Body of pancreas (tissue), 4 donors: ENCODE data around the gene LDLRAD2.

Source experiments
- POLR2A ChIP-seq, 3 donors: fragments of 450-650 bp; IDR thresholded peaks; one replicate each; pipeline ENCODE4 v1.6.1; 2016; ENCODE audit warnings: antibody characterized with exemption in 3 of 3, mild to moderate bottlenecking in 2 of 3
- TF ChIP-seq, protein P1 (sequence below), 7 experiments: fragments of 450-650 bp in 4 of 7; fragments of 200-600 bp in 3 of 7; sonication (generic) in 3 of 7; IDR thresholded peaks; one replicate each; pipeline ENCODE4 v1.5.1; 2016 to 2019; ENCODE audit warnings: antibody characterized with exemption in 7 of 7

- TF ChIP-seq, protein P1, sequence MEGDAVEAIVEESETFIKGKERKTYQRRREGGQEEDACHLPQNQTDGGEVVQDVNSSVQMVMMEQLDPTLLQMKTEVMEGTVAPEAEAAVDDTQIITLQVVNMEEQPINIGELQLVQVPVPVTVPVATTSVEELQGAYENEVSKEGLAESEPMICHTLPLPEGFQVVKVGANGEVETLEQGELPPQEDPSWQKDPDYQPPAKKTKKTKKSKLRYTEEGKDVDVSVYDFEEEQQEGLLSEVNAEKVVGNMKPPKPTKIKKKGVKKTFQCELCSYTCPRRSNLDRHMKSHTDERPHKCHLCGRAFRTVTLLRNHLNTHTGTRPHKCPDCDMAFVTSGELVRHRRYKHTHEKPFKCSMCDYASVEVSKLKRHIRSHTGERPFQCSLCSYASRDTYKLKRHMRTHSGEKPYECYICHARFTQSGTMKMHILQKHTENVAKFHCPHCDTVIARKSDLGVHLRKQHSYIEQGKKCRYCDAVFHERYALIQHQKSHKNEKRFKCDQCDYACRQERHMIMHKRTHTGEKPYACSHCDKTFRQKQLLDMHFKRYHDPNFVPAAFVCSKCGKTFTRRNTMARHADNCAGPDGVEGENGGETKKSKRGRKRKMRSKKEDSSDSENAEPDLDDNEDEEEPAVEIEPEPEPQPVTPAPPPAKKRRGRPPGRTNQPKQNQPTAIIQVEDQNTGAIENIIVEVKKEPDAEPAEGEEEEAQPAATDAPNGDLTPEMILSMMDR (IDR thresholded peaks at IDR 0.05): no peak
- TF ChIP-seq POLR2A (IDR thresholded peaks at IDR 0.05): no peak
Observed at GRCh38 chr1:21839337-21840037, 27.4 kb downstream of the LDLRAD2 start.
